Endothelial cell of umbilical vein (primary cell): ENCODE measurements around the gene SRP9. TPM values are rescaled to one million over a fixed set of nuclear protein-coding genes. Genes with fewer than 3 reads are reported as not detected.

ENCODE experiments used
- BruUV-seq: library from RNA; stranded (reverse); fragments of 400-500 nt; replicated peaks from 2 replicates; lab custom pipeline; 2021; lab: Mats Ljungman, UMichigan
- CTCF ChIA-PET: fragments of 300-600, 350-600 bp; sonication (Branson Sonifier 250); formaldehyde crosslinking; loops from one replicate; lab custom pipeline; 2021; ENCODE audit warnings: antibody characterized with exemption, inconsistent platforms; lab: Charles Lee
- POLR2A ChIA-PET: fragments of 300-600, 350-600 bp; sonication (Branson Sonifier 250); formaldehyde crosslinking; loops from one replicate; lab custom pipeline; 2021; ENCODE audit warnings: antibody characterized with exemption, inconsistent platforms; lab: Charles Lee
- DNase-seq: peaks from one replicate; pipeline ENCODE4 v3.0.0-alpha.2; 2011; ENCODE audit warnings: low read depth, low spot score
- FAIRE-seq: peaks from 2 replicates; lab custom pipeline; 2011; peaks lifted over from hg19 to GRCh38; lab: Jason Lieb, UNC
- H2AFZ ChIP-seq: 2 replicates; pipeline ENCODE4 v1.6.0; 2012; ENCODE audit warnings: low read depth, low read length, control low read depth, inconsistent platforms
- H3K27ac ChIP-seq: 2 replicates; pipeline ENCODE4 v1.5.1; 2011; ENCODE audit warnings: low read depth, mild to moderate bottlenecking, control low read depth, low read length, moderate library complexity; ENCODE audit not compliant: insufficient read depth
- H3K27me3 ChIP-seq, 2 experiments: 2 replicates each; pipeline versions ENCODE4 v1.6.0 to v1.6.1; 2011; ENCODE audit warnings: low read length in 2 of 2, mixed read lengths in 1 of 2; ENCODE audit not compliant: control insufficient read depth in 2 of 2, insufficient read depth in 2 of 2
- H3K36me3 ChIP-seq, 2 experiments: 2 replicates in 1 of 2; 3 replicates in 1 of 2; pipeline ENCODE4 v1.5.1; 2011; ENCODE audit warnings: low read length in 2 of 2, mild to moderate bottlenecking in 1 of 2, moderate library complexity in 1 of 2; ENCODE audit not compliant: control insufficient read depth in 2 of 2, insufficient read depth in 2 of 2; ENCODE audit errors: extremely low read depth in 1 of 2
- H3K4me1 ChIP-seq: 3 replicates; pipeline ENCODE4 v1.5.1; 2011; ENCODE audit warnings: mild to moderate bottlenecking, low read length; ENCODE audit not compliant: control insufficient read depth, insufficient read depth; ENCODE audit errors: extremely low read depth
- H3K4me2 ChIP-seq: 2 replicates; pipeline ENCODE4 v1.6.1; 2011; ENCODE audit warnings: low read length, control low read depth, mixed read lengths; ENCODE audit not compliant: insufficient read depth
- H3K4me3 ChIP-seq, 3 experiments: fragments of 200-600 bp in 1 of 3; sonication (generic), shearing (Covaris generic) in 1 of 3; replicated peaks in 1 of 3; 2 replicates each; pipeline ENCODE4 v1.5.1; 2011 to 2016; ENCODE audit warnings: control low read depth in 3 of 3, low read length in 3 of 3, mild to moderate bottlenecking in 2 of 3, inconsistent platforms in 1 of 3, low read depth in 1 of 3, moderate library complexity in 1 of 3; ENCODE audit not compliant: insufficient read depth in 1 of 3
- H3K79me2 ChIP-seq: 2 replicates; pipeline ENCODE4 v1.6.0; 2012; ENCODE audit warnings: low read length, inconsistent platforms; ENCODE audit not compliant: control insufficient read depth, insufficient read depth
- H3K9ac ChIP-seq: replicated peaks from 2 replicates; pipeline ENCODE3; 2011; ENCODE audit warnings: low read length, control low read depth; ENCODE audit not compliant: insufficient read depth; ENCODE audit errors: extremely low read depth
- H3K9me1 ChIP-seq: replicated peaks from 3 replicates; pipeline ENCODE4 v1.6.0; 2011; ENCODE audit warnings: mild to moderate bottlenecking, low read length; ENCODE audit not compliant: control insufficient read depth, insufficient read depth; ENCODE audit errors: extremely low read depth
- H3K9me3 ChIP-seq: replicated peaks from 2 replicates; pipeline ENCODE4 v1.5.1; 2012; ENCODE audit warnings: low read length, inconsistent platforms; ENCODE audit not compliant: control insufficient read depth, insufficient read depth
- H4K20me1 ChIP-seq: replicated peaks from 2 replicates; pipeline ENCODE3; 2011; ENCODE audit warnings: mild to moderate bottlenecking, low read length; ENCODE audit not compliant: control insufficient read depth, insufficient read depth; ENCODE audit errors: extremely low read depth
- EZH2 ChIP-seq: IDR thresholded peaks from 2 replicates; pipeline ENCODE4 v1.6.1; 2012; ENCODE audit warnings: borderline replicate concordance, low read depth, mild to moderate bottlenecking, moderate library complexity, low read length, inconsistent platforms; ENCODE audit not compliant: severe bottlenecking
- FOS ChIP-seq: IDR thresholded peaks from 2 replicates; pipeline ENCODE4 v1.6.1; 2011; ENCODE audit warnings: mild to moderate bottlenecking, low read length, moderate library complexity, borderline replicate concordance; ENCODE audit not compliant: insufficient read depth
- GATA2 ChIP-seq: IDR thresholded peaks from 2 replicates; pipeline ENCODE4 v1.7.0; 2011; ENCODE audit warnings: low read depth, mild to moderate bottlenecking, moderate library complexity, mixed read lengths, low read length; ENCODE audit not compliant: insufficient read length, insufficient read depth
- JUN ChIP-seq: IDR thresholded peaks from 2 replicates; pipeline ENCODE4 v1.6.1; 2011; ENCODE audit warnings: borderline replicate concordance, low read depth; ENCODE audit not compliant: insufficient read length, insufficient read depth
- MYC ChIP-seq: IDR thresholded peaks from one replicate; pipeline ENCODE4 v1.6.1; 2011; ENCODE audit warnings: mild to moderate bottlenecking, low read depth, low read length
- POLR2A ChIP-seq: IDR thresholded peaks from 2 replicates; pipeline ENCODE4 v1.6.1; 2012; ENCODE audit warnings: low read depth, mild to moderate bottlenecking, control low read depth, low read length
- POLR2AphosphoS5 ChIP-seq: IDR thresholded peaks from 2 replicates; pipeline ENCODE4 v1.6.1; 2012; ENCODE audit warnings: low read depth, mild to moderate bottlenecking, control low read depth, low read length, moderate library complexity; ENCODE audit not compliant: insufficient read depth
- dilution Hi-C: fragments of 300-500 bp; cut with MboI; formaldehyde crosslinking; loops from one replicate; pipeline ENCODE4 v1.15.0; 2019; ENCODE audit warnings: low sequenced_read_pairs; ENCODE audit not compliant: extremely low pct_ligation_motif_present
- intact Hi-C: fragments of 100-400 bp; cut with micrococcal nuclease; formaldehyde crosslinking; loops from one replicate; pipeline ENCODE4 v1.10.0; 2022
- polyA plus RNA-seq, 4 experiments: library from polyadenylated mRNA; depleted of rRNA in 3 of 4; stranded (reverse) in 3 of 4; unstranded in 1 of 4; fragments of >200 nt; gene quantifications; 2 replicates each; pipeline versions ENCODE4 v1.2.1 to v1.2.3, GENCODE V29; 2011 to 2012; ENCODE audit warnings: missing spikeins in 1 of 4
- total RNA-seq: library from RNA; stranded (reverse); gene quantifications from 2 replicates; pipeline ENCODE4 v1.2.3, GENCODE V29; 2021
- TF ChIP-seq, protein P1 (sequence below), 2 donors: IDR thresholded peaks; 1 replicate in 1 of 2; 2 replicates in 1 of 2; pipeline ENCODE4 v1.5.1; 2011; ENCODE audit warnings: low read length in 2 of 2, mild to moderate bottlenecking in 2 of 2, moderate library complexity in 2 of 2, control low read depth in 1 of 2, inconsistent platforms in 1 of 2, low read depth in 1 of 2; ENCODE audit not compliant: insufficient read depth in 1 of 2; ENCODE audit errors: extremely low read depth in 1 of 2
- TF ChIP-seq, protein P2 (sequence below): IDR thresholded peaks from 2 replicates; pipeline ENCODE4 v1.6.1; 2011; ENCODE audit not compliant: insufficient read depth, insufficient read length

The SRP9 gene
- total and polyA plus RNA-seq, 2 donors (not counting 3 experiments of a cell fraction or from before 2014, with no cell fraction given) = 283 to 384 TPM

DNA sequence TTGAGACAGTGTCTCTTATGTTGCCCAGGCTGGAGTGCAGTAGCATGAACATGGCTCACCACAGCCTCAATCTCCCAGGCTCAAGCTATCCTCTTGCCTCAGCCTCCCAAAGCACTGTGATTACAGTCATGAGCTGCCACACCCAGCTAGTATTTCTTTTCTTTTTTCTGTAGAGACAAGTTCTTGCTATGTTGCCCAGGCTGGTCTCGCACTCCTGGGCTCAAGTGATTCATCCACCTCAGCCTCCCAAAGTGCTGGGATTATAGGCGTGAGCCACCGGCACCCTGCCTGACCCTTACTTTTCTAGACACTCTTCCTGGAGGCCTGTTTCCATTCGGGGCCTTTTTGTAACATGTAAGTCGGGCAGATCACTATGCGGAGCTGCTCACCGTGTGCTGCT lies 30.1 kb upstream of the SRP9 start:
- Histone ChIP-seq H3K4me2 (no peak overlapping the region), H3K79me2 (no peaks in the 10 kb centered on the region), H3K4me1 (peaks cover 7% of the 10 kb centered on the region), H3K4me3 (no peak overlapping the region), H3K9me3 (no peaks in the 10 kb centered on the region), H3K36me3 (no peaks in the 10 kb centered on the region), H2AFZ (no peak overlapping the region), H3K9me1 (no peaks in the 10 kb centered on the region), H3K9ac (no peak overlapping the region), H4K20me1 (no peaks in the 10 kb centered on the region), H3K27ac (no peak overlapping the region), H3K27me3 (no peaks in the 10 kb centered on the region)
- BruUV-seq = no TSS peak
- no peak for FAIRE-seq
- POLR2A ChIA-PET = interaction anchor here (1.9 kb wide), 1 partner anchor 11 kb away, joined by 4 read pairs; no protein-coding TSS in a partner anchor
- dilution Hi-C loops = no loop called here
- intact Hi-C loops = loop anchor here (2.0 kb wide), 1 partner anchor 53 kb away; no protein-coding TSS in a partner anchor
- TF ChIP-seq JUN (no peak), POLR2AphosphoS5 (no peak), GATA2 (no peak), POLR2A (no peak)
- DNase-seq = no peak
- CTCF ChIA-PET = interaction anchor here (0.5 to 2.3 kb wide), 9 partner anchors 12 to 156 kb away, joined by 3 to 15 read pairs (median 3); partner anchors contain the start of gene SRP9

- CTCF ChIA-PET = no interaction called here
- POLR2A ChIA-PET = no interaction called here
Measured at GRCh38 chr1:225748529-225748928, 29.1 kb upstream of the SRP9 start.

More at GRCh38 chr1:225748529-225748928, 29.1 kb upstream of the SRP9 start:
- no peaks in the 10 kb centered on the region for H3K36me3 ChIP-seq
- no peaks in the 10 kb centered on the region for H3K9me3 ChIP-seq
- no peak overlapping the region for H3K9ac ChIP-seq
- H3K4me3 ChIP-seq = no peak overlapping the region
- DNase-seq (no peak), FAIRE-seq (no peak)
- BruUV-seq = no TSS peak
- H3K4me2 ChIP-seq = no peak overlapping the region
- TF ChIP-seq GATA2 = no peak
- TF ChIP-seq, protein P1, sequence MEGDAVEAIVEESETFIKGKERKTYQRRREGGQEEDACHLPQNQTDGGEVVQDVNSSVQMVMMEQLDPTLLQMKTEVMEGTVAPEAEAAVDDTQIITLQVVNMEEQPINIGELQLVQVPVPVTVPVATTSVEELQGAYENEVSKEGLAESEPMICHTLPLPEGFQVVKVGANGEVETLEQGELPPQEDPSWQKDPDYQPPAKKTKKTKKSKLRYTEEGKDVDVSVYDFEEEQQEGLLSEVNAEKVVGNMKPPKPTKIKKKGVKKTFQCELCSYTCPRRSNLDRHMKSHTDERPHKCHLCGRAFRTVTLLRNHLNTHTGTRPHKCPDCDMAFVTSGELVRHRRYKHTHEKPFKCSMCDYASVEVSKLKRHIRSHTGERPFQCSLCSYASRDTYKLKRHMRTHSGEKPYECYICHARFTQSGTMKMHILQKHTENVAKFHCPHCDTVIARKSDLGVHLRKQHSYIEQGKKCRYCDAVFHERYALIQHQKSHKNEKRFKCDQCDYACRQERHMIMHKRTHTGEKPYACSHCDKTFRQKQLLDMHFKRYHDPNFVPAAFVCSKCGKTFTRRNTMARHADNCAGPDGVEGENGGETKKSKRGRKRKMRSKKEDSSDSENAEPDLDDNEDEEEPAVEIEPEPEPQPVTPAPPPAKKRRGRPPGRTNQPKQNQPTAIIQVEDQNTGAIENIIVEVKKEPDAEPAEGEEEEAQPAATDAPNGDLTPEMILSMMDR (IDR thresholded peaks at IDR 0.05; ENCODE audit: extremely low read depth in 1 of 2, insufficient read depth in 1 of 2, low read depth in 1 of 2, low read length in 2 of 2) = no peak
- TF ChIP-seq EZH2 = no peak
- TF ChIP-seq, protein P2, sequence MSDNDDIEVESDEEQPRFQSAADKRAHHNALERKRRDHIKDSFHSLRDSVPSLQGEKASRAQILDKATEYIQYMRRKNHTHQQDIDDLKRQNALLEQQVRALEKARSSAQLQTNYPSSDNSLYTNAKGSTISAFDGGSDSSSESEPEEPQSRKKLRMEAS = no peak
- TF ChIP-seq MYC = no peak
- no peak for TF ChIP-seq POLR2A
- TF ChIP-seq POLR2AphosphoS5 = no peak
- no peak for TF ChIP-seq JUN
- TF ChIP-seq FOS = no peak
- no peaks in the 10 kb centered on the region for H3K27me3 ChIP-seq
- no peaks in the 10 kb centered on the region for H3K79me2 ChIP-seq
- H4K20me1 ChIP-seq = no peaks in the 10 kb centered on the region
- intact Hi-C loops = no loop called here
- peaks cover 7% of the 10 kb centered on the region for H3K4me1 ChIP-seq
- no peaks in the 10 kb centered on the region for H3K9me1 ChIP-seq
- no peak overlapping the region for H2AFZ ChIP-seq
- dilution Hi-C loops = no loop called here
- no peak overlapping the region for H3K27ac ChIP-seq
